NCI-H1092 (cell line): Measurements from ENCODE around the gene IL2RG.

ENCODE experiments used
- DNase-seq: peaks from one replicate; lab custom pipeline; 2025; lab: John Stamatoyannopoulos, UW

IL2RG gene

GRCh38 chrX:71107762-71108360 is 3.5 kb downstream of the IL2RG start:
- DNase-seq: no peak

GRCh38 chrX:71107245-71107644 is 4.1 kb downstream of the IL2RG start:
- no peak for DNase-seq

GRCh38 chrX:71106427-71106826 is 5.0 kb downstream of the IL2RG start, which contains the start of gene CXorf65:
Gene CXorf65, minus strand, starts transcription at chrX:71106740. Its CDS starts 184 bp downstream, at chrX:71106556.
- no peak for DNase-seq

- no peak for DNase-seq
Measured at GRCh38 chrX:71105628-71106027, 5.7 kb downstream of the IL2RG start.

- DNase-seq: no peak
Measured at GRCh38 chrX:71103110-71103983, 8.0 kb downstream of the IL2RG start.

GRCh38 chrX:71102292-71102691 is 9.1 kb downstream of the IL2RG start:
- no peak for DNase-seq

- no peak for DNase-seq
Measured at GRCh38 chrX:71100581-71101505, 10.5 kb downstream of the IL2RG start.

GRCh38 chrX:71099736-71100135 is 11.6 kb downstream of the IL2RG start:
- DNase-seq: no peak

GRCh38 chrX:71098951-71099506 is 12.3 kb downstream of the IL2RG start:
- DNase-seq: no peak

GRCh38 chrX:71098302-71098701 is 13.1 kb downstream of the IL2RG start:
- no peak for DNase-seq

GRCh38 chrX:71096760-71097032 is 14.7 kb downstream of the IL2RG start:
- DNase-seq: no peak

- DNase-seq: no peak
Measured at GRCh38 chrX:71095981-71096759, 15.2 kb downstream of the IL2RG start.

- DNase-seq: peak; percentile 82
Measured at GRCh38 chrX:71095555-71095980, 15.8 kb downstream of the IL2RG start, which contains the start of gene FOXO4. Gene FOXO4, plus strand, starts transcription at chrX:71095851. Its CDS starts 678 bp downstream, at chrX:71096529.

- DNase-seq: no peak
Measured at GRCh38 chrX:71095033-71095432, 16.3 kb downstream of the IL2RG start.

- DNase-seq: no peak
Measured at GRCh38 chrX:71091263-71091662, 20.1 kb downstream of the IL2RG start.

- DNase-seq: no peak
Measured at GRCh38 chrX:71085900-71086299, 25.5 kb downstream of the IL2RG start.

GRCh38 chrX:71082822-71083221 is 28.6 kb downstream of the IL2RG start:
- no peak for DNase-seq

- no peak for DNase-seq
Measured at GRCh38 chrX:71082124-71082647, 29.2 kb downstream of the IL2RG start.

GRCh38 chrX:71081330-71082123 is 29.9 kb downstream of the IL2RG start:
- no peak for DNase-seq

GRCh38 chrX:71070531-71070930 is 40.8 kb downstream of the IL2RG start:
- DNase-seq: no peak
